HepG2 (cell line): Measurements from ENCODE around the gene CTNNBIP1. TPM values are rescaled to one million over a fixed set of nuclear protein-coding genes. Genes with fewer than 3 reads are reported as not detected.

Experiments
- ATAC-seq: fragments of 200-7000 bp; cut with Tn5 transposase; 3 replicates; pipeline ENCODE4 v1.9.1; 2020; ENCODE audit warnings: mild to moderate bottlenecking, moderate library complexity
- BruUV-seq: library from RNA; stranded (reverse); fragments of 400-500 nt; replicated peaks from 2 replicates; lab custom pipeline; 2021; lab: Mats Ljungman, UMichigan
- CTCF ChIA-PET: fragments of 300-600 bp; formaldehyde crosslinking; extraction: SDS; loops from one replicate; lab custom pipeline; 2021; ENCODE audit warnings: low total read pairs, inconsistent platforms, low intra/inter-chr PET ratio; lab: Yijun Ruan, JAX
- POLR2A ChIA-PET: fragments of 350-600 bp; sonication (Branson Sonifier 250); formaldehyde crosslinking; loops from one replicate; lab custom pipeline; 2020; ENCODE audit warnings: antibody characterized with exemption, inconsistent platforms; lab: Yijun Ruan, JAX
- DNase-seq: peaks from one replicate; pipeline ENCODE4 v3.0.0-alpha.2; 2015; ENCODE audit warnings: low spot score
- FAIRE-seq: peaks from 3 replicates; lab custom pipeline; 2011; peaks lifted over from hg19 to GRCh38; lab: Jason Lieb, UNC
- H2AFZ ChIP-seq: one replicate; pipeline ENCODE4 v1.6.1; 2011; ENCODE audit warnings: low read length, inconsistent platforms
- H3K27ac ChIP-seq: fragments of 300-600 bp; 3 replicates; pipeline ENCODE4 v1.8.0; 2011; ENCODE audit warnings: mixed run types, mild to moderate bottlenecking, mixed read lengths, low read length, inconsistent platforms; ENCODE audit not compliant: insufficient read depth; ENCODE audit errors: extremely low read length
- H3K27me3 ChIP-seq, 2 experiments: fragments of 200-600 bp in 1 of 2; 2 replicates in 1 of 2; 3 replicates in 1 of 2; pipeline versions ENCODE4 v1.6.0 to v1.8.0; 2011; ENCODE audit warnings: low read length in 2 of 2, mild to moderate bottlenecking in 2 of 2, moderate library complexity in 2 of 2, inconsistent platforms in 1 of 2; ENCODE audit not compliant: insufficient read depth in 2 of 2, control insufficient read depth in 1 of 2
- H3K36me3 ChIP-seq, 2 experiments: fragments of 200-600 bp in 1 of 2; replicated peaks in 1 of 2; 2 replicates in 1 of 2; 3 replicates in 1 of 2; pipeline versions ENCODE4 v1.5.1 to v1.8.0; 2011; ENCODE audit warnings: low read length in 2 of 2, inconsistent platforms in 1 of 2; ENCODE audit not compliant: insufficient read depth in 2 of 2, control insufficient read depth in 1 of 2
- H3K4me1 ChIP-seq: 2 replicates; pipeline ENCODE4 v1.5.1; 2012; ENCODE audit warnings: low read length, inconsistent platforms; ENCODE audit not compliant: insufficient read depth
- H3K4me2 ChIP-seq: 2 replicates; pipeline ENCODE4 v1.6.0; 2011; ENCODE audit warnings: low read depth, low read length, inconsistent platforms
- H3K4me3 ChIP-seq, 3 experiments: fragments of 200-600 bp in 1 of 3; sonication (generic), shearing (Covaris generic) in 1 of 3; replicated peaks in 1 of 3; 2 replicates each; pipeline ENCODE4 v1.5.1; 2011 to 2016; ENCODE audit warnings: low read length in 3 of 3, inconsistent platforms in 2 of 3, low read depth in 2 of 3, mild to moderate bottlenecking in 2 of 3, control low read depth in 1 of 3, mixed read lengths in 1 of 3; ENCODE audit not compliant: insufficient read depth in 1 of 3
- H3K79me2 ChIP-seq: one replicate; pipeline ENCODE4 v1.6.1; 2011; ENCODE audit warnings: low read length, inconsistent platforms; ENCODE audit not compliant: insufficient read depth
- H3K9ac ChIP-seq: 2 replicates; pipeline ENCODE4 v1.6.0; 2011; ENCODE audit warnings: mild to moderate bottlenecking, low read depth, low read length, inconsistent platforms; ENCODE audit not compliant: insufficient read depth
- H3K9me3 ChIP-seq: 2 replicates; pipeline ENCODE4 v1.5.1; 2012; ENCODE audit warnings: mild to moderate bottlenecking, low read length
- H4K20me1 ChIP-seq: 2 replicates; pipeline ENCODE4 v1.6.0; 2011; ENCODE audit warnings: inconsistent platforms, mild to moderate bottlenecking, low read length, moderate library complexity; ENCODE audit not compliant: insufficient read depth
- CEBPB ChIP-seq: IDR thresholded peaks from 2 replicates; pipeline ENCODE4 v1.6.1; 2011; ENCODE audit warnings: low read depth, low read length, improper control_type of control experiment, borderline replicate concordance
- CEBPG ChIP-seq: IDR thresholded peaks from 2 replicates; pipeline ENCODE4 v1.6.1; 2016
- FOXO4 ChIP-seq: sonication (generic); formaldehyde crosslinking; conservative IDR thresholded peaks from 2 replicates; pipeline ENCODE4 v1.8.1; 2023; ENCODE audit warnings: missing genetic modification reagents
- HMG20B ChIP-seq: conservative IDR thresholded peaks from 2 replicates; pipeline ENCODE4 v1.6.1; 2016; ENCODE audit warnings: missing genetic modification reagents, missing compliant biosample characterization
- HOXA9 ChIP-seq: sonication (generic); formaldehyde crosslinking; IDR thresholded peaks from 2 replicates; pipeline ENCODE4 v1.8.1; 2022; ENCODE audit warnings: missing genetic modification reagents, mild to moderate bottlenecking, moderate library complexity, borderline replicate concordance
- KDM1A ChIP-seq: IDR thresholded peaks from 2 replicates; pipeline ENCODE4 v1.6.1; 2016; ENCODE audit warnings: missing compliant biosample characterization
- NCOA2 ChIP-seq: sonication (generic); formaldehyde crosslinking; IDR thresholded peaks from 2 replicates; pipeline ENCODE4 v1.8.0; 2022; ENCODE audit warnings: inconsistent platforms
- NCOR1 ChIP-seq: fragments of 200-600 bp; sonication (generic); IDR thresholded peaks from 2 replicates; pipeline ENCODE4 v1.7.0; 2017; ENCODE audit warnings: antibody characterized with exemption, low read length, borderline replicate concordance
- NFKB2 ChIP-seq: sonication (generic); formaldehyde crosslinking; IDR thresholded peaks from 2 replicates; pipeline ENCODE4 v1.4.0; 2020; ENCODE audit warnings: missing genetic modification reagents, borderline replicate concordance
- NFYC ChIP-seq: IDR thresholded peaks from 2 replicates; pipeline ENCODE4 v1.6.1; 2016; ENCODE audit warnings: missing genetic modification reagents, missing compliant biosample characterization
- PAWR ChIP-seq: sonication (generic); formaldehyde crosslinking; IDR thresholded peaks from 2 replicates; pipeline ENCODE4 v1.4.0; 2020; ENCODE audit warnings: missing genetic modification reagents, mild to moderate bottlenecking, borderline replicate concordance
- PRMT3 ChIP-seq: sonication (generic); formaldehyde crosslinking; IDR thresholded peaks from 2 replicates; pipeline ENCODE4 v1.8.1; 2022; ENCODE audit warnings: low read depth, mild to moderate bottlenecking, moderate library complexity, missing genetic modification reagents, borderline replicate concordance
- ZNF281 ChIP-seq: sonication (generic); formaldehyde crosslinking; IDR thresholded peaks from 2 replicates; pipeline ENCODE4 v1.4.0; 2020; ENCODE audit warnings: missing genetic modification reagents, borderline replicate concordance
- ZNF569 ChIP-seq: sonication (generic); formaldehyde crosslinking; IDR thresholded peaks from 2 replicates; pipeline ENCODE4 v1.5.0; 2020; ENCODE audit warnings: mild to moderate bottlenecking, missing genetic modification reagents, moderate library complexity, borderline replicate concordance
- ZSCAN25 ChIP-seq: sonication (generic); formaldehyde crosslinking; IDR thresholded peaks from 2 replicates; pipeline ENCODE4 v1.8.0; 2022; ENCODE audit warnings: mild to moderate bottlenecking, missing genetic modification reagents
- ZSCAN30 ChIP-seq: sonication (generic); formaldehyde crosslinking; IDR thresholded peaks from 2 replicates; pipeline ENCODE4 v1.5.0; 2020; ENCODE audit warnings: mild to moderate bottlenecking, missing genetic modification reagents
- WGBS: methylation state at CpG from one replicate; pipeline ENCODE4 v1.1.6; 2017; ENCODE audit warnings: low lambda C conversion rate; 5-methylcytosine and 5-hydroxymethylcytosine counted together
- in situ Hi-C: cut with HindIII; loops from 2 replicates; pipeline ENCODE4 v1.10.0; 2017; ENCODE audit warnings: low pct_unique_long_range_greater_than_20kb; ENCODE audit not compliant: extremely low pct_ligation_motif_present
- intact Hi-C: fragments of 100-400 bp; cut with micrococcal nuclease; formaldehyde crosslinking; loops from one replicate; pipeline ENCODE4 v1.10.0; 2022; ENCODE audit not compliant: unreplicated experiment
- polyA plus RNA-seq, 8 experiments: library from polyadenylated mRNA; depleted of rRNA in 3 of 8; stranded (reverse) in 7 of 8; unstranded in 1 of 8; fragments of >200 nt; fragmentation: Illumina TruSeq in 4 of 8; extraction: Trizol in 4 of 8; gene quantifications; 2 replicates each; pipeline versions ENCODE4 v1.2.1 to v1.2.3, GENCODE V29; 2011 to 2016; ENCODE audit warnings: low read depth in 4 of 8, missing spikeins in 1 of 8, mixed read lengths in 1 of 8; ENCODE audit not compliant: insufficient read depth in 1 of 8
- total RNA-seq, 5 experiments: library from RNA; depleted of rRNA; stranded (reverse); fragments of >200 nt; fragmentation: Illumina TruSeq; extraction: Trizol; gene quantifications; 2 replicates each; pipeline ENCODE4 v1.2.3, GENCODE V29; 2016; ENCODE audit warnings: low read depth in 1 of 5

Gene CTNNBIP1
- total and polyA plus RNA-seq, 2 of the 13 experiments (the other 11 are each of a cell fraction or from before 2014, with no cell fraction given), result 71.7 to 83.0 TPM

- H3K9ac ChIP-seq, result no peak overlapping the region
- H4K20me1 ChIP-seq, result no peaks in the 10 kb centered on the region; the same call in 1 of the 2 replicates
- TF ChIP-seq ZSCAN25 (no peak), NFKB2 (CRISPR knock-in tag) (no peak), ZNF569 (CRISPR knock-in tag) (no peak), CEBPG (CRISPR knock-in tag) (peak; percentile 41; the same call in 1 of the 2 replicates), CEBPB (peak; percentile 40; the same call in 1 of the 2 replicates), NCOA2 (CRISPR knock-in tag) (0 out of 2 replicates have a peak, but pooled peaks have one; percentile 17)
- H3K36me3 ChIP-seq, result no peaks in the 10 kb centered on the region
- in situ Hi-C loops, result no loop called here
- H3K79me2 ChIP-seq, result peaks cover 77% of the 10 kb centered on the region
- intact Hi-C loops, result no loop called here
- no peak overlapping the region for H3K27ac ChIP-seq
- FAIRE-seq (no peak), ATAC-seq (no peak), DNase-seq (no peak)
- ChIA-PET CTCF (no interaction called here), POLR2A (no interaction called here)
- H3K27me3 ChIP-seq, result no peaks in the 10 kb centered on the region
- H3K4me1 ChIP-seq, result peaks cover 72% of the 10 kb centered on the region
- no peak overlapping the region for H2AFZ ChIP-seq
- WGBS, result 55% methylated on average over 1 of the region's 1 CpG
- no TSS peak for BruUV-seq
- no peak overlapping the region for H3K4me2 ChIP-seq
- no peaks in the 10 kb centered on the region for H3K9me3 ChIP-seq
- no peak overlapping the region for H3K4me3 ChIP-seq
These were observed 93.9 kb downstream of the CTNNBIP1 start for GRCh38 chr1:9816199-9816598.

GRCh38 chr1:9815150-9815549 is 94.9 kb downstream of the CTNNBIP1 start:
- peaks cover 74% of the 10 kb centered on the region for H3K79me2 ChIP-seq
- no peaks in the 10 kb centered on the region for H3K9me3 ChIP-seq
- peaks cover 64% of the 10 kb centered on the region for H3K4me1 ChIP-seq
- DNase-seq (peak; percentile 64), FAIRE-seq (no peak), ATAC-seq (peak; percentile 85)
- POLR2A ChIA-PET, result interaction anchor here (0.9 kb wide), 1 partner anchor 12 kb away, joined by 3 read pairs; no protein-coding TSS in a partner anchor
- H3K4me3 ChIP-seq, result no peak overlapping the region; a peak in 1 of 6 replicates
- CTCF ChIA-PET, result no interaction called here
- no peaks in the 10 kb centered on the region for H3K27me3 ChIP-seq
- BruUV-seq, result no TSS peak
- peak overlapping the region; percentile 77 for H3K27ac ChIP-seq
- H3K9ac ChIP-seq, result 0 out of 2 replicates have a peak overlapping the region, but pooled peaks have one; percentile 32
- no peak overlapping the region for H2AFZ ChIP-seq
- 30% methylated on average over 2 of the region's 2 CpGs for WGBS
- H3K4me2 ChIP-seq, result peak overlapping the region; percentile 59
- H3K36me3 ChIP-seq, result no peaks in the 10 kb centered on the region
- in situ Hi-C loops (no loop called here), intact Hi-C loops (no loop called here)
- H4K20me1 ChIP-seq, result no peaks in the 10 kb centered on the region
- TF ChIP-seq FOXO4 (CRISPR knock-in tag), result no peak
- TF ChIP-seq HOXA9 (CRISPR knock-in tag), result no peak
- TF ChIP-seq HMG20B (CRISPR knock-in tag), result no peak
- no peak for TF ChIP-seq ZSCAN30 (CRISPR knock-in tag)
- TF ChIP-seq NCOR1, result peak; percentile 56; the same call in 1 of the 2 replicates
- no peak for TF ChIP-seq KDM1A (CRISPR knock-in tag)
- no peak for TF ChIP-seq PRMT3 (CRISPR knock-in tag)
- TF ChIP-seq NFYC (CRISPR knock-in tag), result no peak
- no peak for TF ChIP-seq PAWR (CRISPR knock-in tag)
- TF ChIP-seq ZNF281, result no peak
